GM21515 (cell line): ENCODE data around the gene ATG16L1.

Source experiments
- ATAC-seq: cut with Tn5 transposase; IDR thresholded peaks from one replicate; pipeline ENCODE4 v1.9.1; 2021; ENCODE audit not compliant: unreplicated experiment

Gene ATG16L1

DNA sequence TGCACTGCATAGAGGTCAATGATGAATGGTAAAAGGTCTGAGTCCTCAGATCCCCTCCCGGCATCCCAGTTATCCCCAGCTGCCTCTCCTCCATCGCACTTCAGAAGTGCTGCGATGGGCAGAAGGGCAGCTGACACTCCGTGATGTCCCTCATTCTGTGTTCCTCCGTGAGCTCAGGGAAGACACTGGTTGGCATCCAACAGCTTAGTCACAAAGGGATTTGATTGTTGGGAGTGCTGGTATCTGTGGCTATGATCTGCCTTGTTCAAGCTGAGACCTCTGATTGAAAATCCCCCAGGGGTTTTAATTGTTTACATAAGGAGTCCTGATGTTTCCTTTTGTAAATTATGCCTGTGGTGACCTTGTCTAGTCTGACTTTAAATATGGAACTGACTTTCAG lies 37.2 kb downstream of the ATG16L1 start:
- ATAC-seq: no peak

DNA sequence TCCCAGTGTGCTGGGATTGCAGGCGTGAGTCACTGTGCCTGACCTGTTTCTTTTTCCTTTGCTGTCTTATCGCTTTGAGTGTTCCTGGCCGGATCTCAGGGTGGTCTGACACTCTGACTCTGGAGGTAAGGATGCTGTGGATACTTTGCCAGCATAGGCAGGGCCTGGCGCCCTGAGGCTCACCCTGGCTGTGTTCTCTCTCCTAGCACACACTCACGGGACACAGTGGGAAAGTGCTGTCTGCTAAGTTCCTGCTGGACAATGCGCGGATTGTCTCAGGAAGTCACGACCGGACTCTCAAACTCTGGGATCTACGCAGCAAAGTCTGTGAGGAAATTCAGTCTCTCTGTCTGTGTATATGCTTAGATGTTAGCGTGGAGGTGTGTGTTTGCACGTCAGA lies 38.2 kb downstream of the ATG16L1 start:
- ATAC-seq: no peak

DNA sequence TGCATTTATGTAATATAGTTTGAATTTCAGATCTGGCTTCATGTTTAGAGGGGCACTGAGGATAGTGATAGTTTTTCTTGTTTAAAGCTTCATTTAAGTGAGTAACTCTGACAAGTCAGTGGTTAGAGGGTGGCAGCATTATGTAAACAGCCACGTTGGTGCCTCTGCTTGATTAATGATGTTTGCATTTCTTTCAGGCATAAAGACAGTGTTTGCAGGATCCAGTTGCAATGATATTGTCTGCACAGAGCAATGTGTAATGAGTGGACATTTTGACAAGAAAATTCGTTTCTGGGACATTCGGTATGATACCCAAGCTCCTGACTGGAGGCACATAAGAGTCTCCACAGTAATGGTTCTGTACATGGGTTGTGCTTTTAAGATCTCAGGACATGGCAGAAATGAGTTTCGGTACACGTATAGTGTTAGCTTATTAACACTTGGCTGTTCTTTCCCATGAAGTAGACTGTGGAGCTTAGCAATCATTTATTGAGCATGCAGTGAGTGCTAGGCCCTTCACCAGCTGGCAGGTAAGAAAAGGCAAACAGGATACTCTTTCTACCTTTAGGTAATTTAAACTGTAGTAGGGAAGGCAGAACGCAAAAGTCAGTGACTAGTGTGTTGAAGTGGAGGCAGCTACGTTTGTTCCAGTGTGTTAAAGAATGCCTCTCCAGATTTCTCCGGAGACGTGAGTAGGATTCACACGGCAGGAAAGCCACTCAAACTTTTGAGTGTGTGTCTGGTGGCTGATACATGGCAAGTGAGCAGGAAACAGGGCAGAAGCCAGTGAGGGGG lies 38.8 kb downstream of the ATG16L1 start:
- no peak for ATAC-seq

DNA sequence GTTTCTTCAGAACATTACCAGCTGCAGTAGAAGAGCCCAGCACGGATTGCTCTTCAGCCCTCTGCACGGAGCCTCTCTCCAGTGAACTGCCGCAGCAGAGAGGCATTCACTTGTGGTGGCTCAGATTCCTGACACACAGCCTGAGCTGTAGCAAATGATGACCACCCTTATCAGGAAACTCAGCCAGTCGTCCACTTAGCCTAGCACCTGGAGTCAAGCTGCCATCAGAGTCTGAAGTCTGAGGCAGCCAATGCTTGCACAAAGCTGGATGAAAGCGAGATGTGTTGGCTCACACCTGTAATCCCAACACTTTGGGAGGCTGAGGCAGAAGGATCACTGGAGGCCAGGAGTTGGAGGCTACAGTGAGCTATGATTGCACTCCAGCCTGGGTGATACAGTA lies 44.4 kb downstream of the ATG16L1 start:
- no peak for ATAC-seq

DNA sequence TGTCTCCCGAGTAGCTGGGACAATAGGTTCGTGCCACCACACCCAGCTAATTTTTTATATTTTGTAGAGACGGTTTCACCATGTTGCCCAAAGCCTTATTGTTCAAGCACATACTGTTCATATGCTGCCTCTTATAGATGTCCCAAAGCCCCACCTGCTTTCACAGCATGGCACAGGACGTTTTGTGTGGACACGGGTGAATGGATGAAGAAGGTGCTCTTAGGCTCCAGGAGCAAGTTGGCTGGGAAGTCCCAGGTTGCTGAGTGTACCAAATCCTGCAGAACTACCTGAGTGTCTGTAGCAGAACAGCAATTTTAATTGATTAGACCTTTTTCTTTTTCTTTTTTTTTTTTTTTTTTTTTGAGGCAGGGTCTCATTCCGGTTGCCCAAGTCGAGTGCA lies 45.6 kb downstream of the ATG16L1 start:
- no peak for ATAC-seq

DNA sequence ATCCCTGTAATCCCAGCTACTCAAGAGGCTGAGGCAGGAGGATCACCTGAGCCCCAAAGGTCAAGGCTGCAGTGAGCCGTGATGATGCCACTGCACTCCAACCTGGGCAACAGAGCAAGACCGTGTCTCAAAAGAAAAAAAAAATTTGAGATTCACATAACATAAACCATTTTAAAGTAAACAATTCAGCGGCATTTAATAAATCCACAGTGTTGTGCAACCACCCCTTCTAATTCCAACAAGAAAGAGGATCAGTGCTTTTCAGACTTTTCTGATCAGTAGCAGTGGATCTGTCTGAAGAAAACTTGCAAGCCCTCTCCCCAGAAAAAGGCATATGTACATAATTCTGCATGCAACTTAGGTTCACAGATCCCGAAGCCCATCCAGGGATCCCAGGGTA lies 48.9 kb downstream of the ATG16L1 start:
- no peak for ATAC-seq

DNA sequence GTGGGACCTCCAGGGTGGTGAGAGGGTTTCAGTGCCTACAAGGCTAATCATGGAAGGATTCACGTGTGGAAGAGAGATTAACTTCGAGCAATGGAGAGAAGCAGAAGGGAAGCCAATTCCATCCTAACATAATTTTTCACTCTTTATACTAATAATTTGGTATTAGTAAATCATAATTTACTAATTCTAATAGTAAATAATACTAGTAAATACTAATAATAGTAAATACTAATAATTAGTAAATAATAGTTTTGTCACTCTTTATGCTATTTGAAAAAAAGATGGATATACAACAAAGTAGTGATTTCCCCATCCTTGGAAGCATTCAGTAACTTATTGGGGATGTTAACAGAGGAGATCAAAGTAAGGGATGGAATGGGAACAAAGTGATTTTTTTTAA lies 49.8 kb downstream of the ATG16L1 start:
- ATAC-seq: no peak

DNA sequence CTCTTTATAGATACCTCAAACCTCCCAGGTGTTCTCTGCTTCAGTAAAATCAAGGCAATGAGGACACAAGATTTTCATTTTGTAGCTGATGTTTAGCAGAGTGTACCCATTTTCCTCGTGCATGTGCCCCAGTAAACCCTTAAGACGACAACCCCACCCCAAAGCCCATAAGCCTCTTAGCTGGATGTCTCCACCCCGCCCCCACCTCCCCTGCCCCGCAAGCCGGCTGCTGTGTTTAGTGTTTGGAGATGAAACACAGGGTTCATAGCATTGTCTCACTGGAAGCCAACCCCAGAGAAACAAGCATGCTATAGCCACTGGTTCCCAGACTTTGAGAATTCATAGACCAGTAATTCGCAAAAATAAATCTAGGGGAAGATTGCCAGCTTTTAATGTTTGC lies 50.3 kb downstream of the ATG16L1 start:
- ATAC-seq: no peak

DNA sequence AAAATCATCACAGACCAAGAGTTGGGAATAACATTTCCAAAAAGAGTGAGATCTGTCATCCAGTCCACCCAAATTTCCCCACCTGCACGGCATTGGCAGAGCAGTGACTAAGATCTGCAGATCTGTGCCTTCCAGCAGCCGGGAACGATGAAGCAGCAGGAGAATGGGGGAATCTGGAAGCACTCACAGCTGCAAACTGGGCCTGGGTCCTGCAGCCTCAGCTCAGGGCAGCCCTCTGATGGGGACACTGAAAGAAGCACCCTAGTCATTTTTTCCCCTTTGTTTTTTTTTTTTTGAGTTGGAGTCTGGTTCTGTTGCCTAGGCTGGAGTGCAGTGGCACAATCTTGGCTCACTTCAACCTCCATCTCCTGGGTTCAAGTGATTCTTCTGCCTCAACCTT lies 51.8 kb downstream of the ATG16L1 start:
- ATAC-seq: no peak

DNA sequence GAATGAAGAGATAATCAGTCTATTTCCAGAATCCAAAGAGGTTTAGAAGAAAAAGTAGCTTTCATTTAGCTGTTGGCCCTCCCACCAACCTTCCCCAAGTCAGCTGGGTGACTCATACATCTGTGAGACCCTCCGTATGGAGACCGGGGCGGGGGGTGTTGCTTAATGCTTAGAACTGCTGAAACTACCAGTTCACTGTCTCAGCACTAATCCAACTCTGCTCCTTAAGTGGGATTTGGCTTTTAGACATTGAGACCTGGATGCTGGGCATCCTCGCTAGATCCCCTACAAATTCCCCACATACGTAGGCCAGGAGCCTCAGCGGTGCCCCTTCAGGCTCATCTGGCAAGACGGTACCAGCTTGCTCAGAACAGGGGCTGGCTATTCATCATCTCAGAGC lies 56.1 kb downstream of the ATG16L1 start, which contains the start of gene SAG:
Gene SAG (plus strand): TSS at position 252 of the 400 bp plus-strand sequence. CDS start 1,374 bp downstream, outside the sequence.
- ATAC-seq: no peak

DNA sequence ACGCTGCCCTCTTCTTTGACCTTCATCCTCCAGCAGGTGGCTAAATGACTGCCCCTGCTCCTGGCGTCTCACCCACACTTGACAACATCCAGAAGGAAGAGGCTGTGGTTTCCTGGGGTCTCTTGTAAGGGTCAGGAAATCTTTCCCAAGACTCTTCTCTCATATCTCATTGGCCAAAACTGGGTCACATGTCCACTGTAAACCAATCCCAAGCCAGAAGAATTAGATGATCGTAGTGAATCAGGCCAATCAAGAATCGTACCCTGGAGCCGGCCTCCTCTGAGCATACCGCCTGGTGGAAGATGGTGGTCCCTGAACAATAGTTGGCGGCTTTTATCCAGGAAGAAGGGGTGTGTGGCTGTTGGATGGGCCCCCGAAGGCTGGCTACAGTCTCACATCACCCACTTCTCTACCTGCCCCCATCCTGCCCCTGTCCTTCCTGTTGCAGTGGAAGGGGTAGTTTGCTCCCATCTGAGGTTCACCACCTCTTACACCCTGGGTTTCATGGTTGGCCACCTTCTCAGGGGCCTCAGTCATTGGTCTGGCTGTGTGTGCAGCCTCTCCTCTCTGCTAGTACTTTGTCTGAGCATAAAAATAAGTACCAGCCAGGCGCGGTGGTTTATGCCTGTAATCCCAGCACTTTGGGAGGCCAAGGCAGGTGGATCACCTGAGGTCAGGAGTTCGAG lies 59.9 kb downstream of the ATG16L1 start:
- no peak for ATAC-seq

DNA sequence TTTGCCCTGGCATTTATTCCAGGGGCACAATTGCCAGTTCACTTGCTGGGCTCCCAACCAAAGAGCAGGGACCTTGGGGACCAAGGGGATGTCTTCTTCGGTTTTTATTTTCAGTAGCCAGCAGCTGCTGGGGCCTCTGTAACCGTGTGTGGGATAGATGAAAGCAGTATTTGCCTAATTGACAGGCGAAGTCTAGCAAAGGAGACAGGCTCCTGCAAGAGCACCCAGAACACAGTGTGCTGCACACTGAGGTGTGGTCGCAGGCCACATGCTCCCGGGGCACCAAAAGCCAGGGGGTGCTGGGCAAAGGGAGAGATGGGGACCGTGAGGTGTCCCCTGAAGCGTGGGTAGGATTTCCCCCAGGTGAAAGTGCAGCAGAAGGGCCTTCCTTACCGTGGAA lies 61.4 kb downstream of the ATG16L1 start:
- no peak for ATAC-seq

DNA sequence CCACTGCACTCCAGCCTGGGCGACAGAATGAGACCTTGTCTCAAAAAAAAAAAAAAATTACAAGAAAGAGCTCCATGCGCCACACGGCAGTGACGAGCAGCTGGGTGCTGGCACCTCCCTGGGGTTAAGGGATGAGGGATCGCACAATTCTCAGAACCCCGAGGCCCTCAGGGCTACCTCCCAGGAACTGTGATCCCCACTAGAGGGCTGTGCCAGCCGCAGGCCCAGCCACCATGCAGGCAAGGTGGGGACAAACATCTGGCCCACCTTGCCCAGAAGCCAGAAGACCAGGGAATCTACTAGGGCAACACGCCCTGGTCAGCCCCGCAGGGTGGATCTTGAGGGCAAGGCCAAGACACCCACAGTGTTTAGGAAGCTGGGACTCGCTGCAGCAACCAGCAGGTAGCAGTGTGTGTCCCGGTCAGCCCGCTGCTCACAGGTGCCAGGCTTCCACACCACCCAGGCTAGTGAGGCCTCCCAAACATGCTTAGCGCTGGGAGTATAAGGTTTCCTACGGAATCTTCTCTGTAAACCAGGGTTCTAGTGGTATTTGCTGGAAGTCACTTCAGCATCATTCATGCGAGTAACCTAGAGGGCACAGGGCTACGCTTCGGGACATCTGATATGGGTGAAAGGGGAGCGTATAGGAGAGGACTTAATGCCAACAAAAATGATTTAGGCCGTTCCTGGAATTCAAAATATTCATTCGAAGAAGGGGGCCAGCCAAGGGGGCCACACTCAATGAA lies 62.9 kb downstream of the ATG16L1 start:
- ATAC-seq: no peak

DNA sequence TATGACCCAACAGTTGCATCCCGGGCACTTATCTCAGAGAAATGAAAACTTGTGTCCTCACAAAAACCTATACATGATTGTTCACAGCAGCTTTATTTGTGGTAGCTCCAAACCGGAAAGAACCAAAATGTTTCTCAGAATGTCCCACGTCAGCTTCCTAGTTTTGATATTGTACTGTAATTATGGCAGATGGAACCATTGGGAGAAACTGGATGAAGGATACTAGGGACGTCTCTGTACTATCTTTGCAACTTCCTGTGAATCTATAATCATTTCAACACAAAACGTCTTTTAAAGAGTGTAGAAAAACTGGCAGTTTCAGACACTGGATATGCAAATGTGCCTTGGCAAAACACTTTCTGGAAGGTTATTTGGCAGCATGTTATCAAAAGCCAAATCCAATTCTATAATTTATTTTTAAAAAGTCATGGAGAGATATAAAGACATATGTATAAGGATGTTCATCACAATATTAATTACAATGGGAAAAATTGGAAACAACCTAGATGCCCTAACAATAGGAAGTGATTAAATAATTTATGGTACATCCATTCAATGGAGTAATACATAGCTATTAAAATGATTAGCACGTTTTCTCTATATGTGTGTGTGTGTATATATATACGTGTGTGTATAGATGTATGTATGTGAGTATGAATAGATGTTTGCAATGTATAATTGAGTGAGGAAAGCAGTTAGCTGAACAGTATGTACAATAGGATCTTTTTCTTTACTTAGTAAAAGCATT lies 65.9 kb downstream of the ATG16L1 start:
- no peak for ATAC-seq

DNA sequence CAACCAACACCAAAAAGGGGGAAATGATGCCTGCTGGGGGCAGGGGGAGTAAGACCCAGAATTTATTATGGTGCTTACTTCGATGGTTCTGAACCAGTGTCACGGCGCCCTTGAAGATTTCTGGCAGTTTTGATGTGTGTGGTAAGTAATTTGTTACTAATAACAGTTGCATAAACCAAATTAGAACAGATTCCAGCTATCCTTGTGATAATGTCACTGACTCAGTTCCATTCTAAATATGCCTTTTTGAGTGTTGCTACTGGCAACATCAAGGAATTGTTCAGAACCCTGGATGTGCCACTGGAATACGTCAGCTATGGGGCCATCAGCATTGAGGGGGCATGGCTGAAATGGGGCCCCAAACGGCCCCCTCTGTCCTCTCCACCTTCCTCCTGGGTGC lies 67.8 kb downstream of the ATG16L1 start:
- no peak for ATAC-seq

DNA sequence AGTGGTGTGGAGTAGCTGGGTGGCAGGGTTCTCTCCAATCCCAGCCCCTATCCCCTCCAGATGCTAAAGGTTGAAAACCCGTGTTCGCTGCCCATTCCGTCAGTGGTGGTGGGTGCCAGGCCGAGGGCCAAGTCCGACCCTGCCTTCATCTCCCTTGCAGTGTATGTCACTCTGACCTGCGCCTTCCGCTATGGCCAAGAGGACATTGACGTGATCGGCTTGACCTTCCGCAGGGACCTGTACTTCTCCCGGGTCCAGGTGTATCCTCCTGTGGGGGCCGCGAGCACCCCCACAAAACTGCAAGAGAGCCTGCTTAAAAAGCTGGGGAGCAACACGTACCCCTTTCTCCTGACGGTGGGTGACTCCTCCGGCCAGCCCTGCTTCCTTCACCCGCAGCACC lies 69.0 kb downstream of the ATG16L1 start:
- no peak for ATAC-seq

DNA sequence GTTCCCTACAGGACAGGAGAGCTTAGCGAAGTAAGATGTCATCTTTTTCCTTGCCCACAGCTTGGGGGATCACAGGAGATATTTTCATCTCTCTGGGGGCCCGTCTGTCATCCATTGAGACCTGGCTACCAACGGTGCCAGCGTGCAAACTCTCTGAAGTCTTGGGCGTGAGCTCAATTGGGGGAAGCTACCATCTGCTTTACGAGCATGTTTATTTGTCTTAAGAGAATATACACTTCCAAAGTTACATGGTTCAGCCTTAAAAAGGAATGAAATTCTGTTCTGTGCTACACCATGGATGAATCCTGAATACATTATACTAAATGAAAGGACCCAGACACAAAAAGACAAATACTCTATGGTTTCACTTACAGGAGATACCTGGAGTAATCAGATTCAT lies 69.7 kb downstream of the ATG16L1 start:
- no peak for ATAC-seq

DNA sequence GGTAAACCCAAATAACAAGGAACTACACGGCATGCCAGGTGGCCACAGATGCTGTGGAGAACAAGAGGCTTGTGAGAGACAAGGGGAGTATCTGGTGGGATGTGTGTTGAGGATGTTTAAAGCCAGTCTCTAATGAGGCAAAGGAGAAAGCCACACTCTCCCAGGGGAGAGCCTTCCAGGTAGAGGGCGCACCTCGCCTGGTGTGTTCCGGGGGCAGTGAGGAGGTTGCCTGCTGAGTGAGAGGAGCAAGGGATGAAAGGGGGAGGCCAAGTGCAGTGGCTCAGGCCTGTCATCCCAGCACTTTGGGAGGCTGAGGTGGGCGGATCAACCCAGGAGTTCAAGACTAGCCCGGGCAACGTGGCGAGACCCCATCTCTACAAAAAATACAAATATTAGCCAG lies 72.4 kb downstream of the ATG16L1 start:
- no peak for ATAC-seq

DNA sequence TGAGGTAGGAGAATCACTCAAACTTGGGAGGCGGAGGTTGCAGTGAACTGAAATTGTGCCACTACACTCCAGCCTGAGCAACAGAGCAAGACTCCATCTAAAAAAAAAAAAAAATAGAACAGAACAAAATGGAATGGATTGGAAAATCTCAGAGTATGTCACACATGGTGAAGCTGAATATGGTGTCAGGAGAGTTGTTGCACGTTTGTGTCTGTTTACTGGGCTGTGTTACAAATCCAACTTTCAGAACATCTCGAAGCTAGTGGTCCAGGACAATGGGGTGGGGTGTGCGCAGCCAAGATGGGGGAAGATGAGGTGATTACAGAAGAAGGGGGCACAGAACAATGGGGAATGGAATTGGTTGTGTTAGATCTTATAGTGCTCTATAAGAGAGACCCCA lies 73.8 kb downstream of the ATG16L1 start:
- no peak for ATAC-seq

DNA sequence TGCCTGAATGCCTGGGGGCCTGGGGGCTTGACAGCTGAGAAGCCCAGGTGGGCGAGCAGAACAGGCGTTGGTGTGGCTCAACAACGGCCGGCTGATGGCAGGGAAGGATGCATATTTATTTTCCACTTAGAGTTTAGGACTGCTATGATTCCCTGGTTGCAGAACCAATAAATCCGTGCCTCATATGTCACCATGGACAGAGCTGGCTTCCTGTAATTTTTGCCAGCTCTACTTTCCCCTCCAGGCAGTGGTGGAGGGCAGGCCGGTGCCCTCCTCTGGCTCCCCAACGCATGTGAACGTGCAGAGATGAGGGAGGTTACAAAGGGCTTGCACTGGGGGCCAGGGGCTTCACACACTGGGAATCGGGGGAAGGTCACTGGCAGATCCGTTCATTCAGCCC lies 74.3 kb downstream of the ATG16L1 start:
- ATAC-seq: no peak

DNA sequence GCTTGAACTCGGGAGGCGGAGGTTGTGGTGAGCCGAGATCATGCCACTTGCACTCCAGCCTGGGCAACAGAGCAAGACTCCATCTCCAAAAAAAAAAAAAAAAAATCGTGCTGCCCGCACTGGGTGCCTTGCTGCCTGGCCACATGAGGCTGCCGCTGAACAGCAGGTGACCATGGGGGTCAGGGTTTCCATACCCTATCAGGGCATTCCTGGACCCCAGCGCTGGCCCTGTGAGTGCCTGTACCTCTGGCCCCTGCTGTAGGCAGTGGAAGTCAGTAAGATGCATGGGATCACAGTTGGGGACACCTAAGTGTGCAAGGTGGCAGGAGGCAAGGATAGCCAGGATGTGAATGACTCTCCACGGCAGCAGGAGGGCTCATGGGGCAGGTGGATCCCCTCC lies 75.0 kb downstream of the ATG16L1 start:
- no peak for ATAC-seq
